DOHH2 (cell line): Measurements from ENCODE around the gene METTL14.

Experiments
- EZH2phosphoT487 ChIP-seq: fragments of 200-600 bp; sonication (generic); IDR thresholded peaks from 2 replicates; pipeline ENCODE4 v1.6.1; 2017; ENCODE audit warnings: borderline replicate concordance, mild to moderate bottlenecking, antibody characterized with exemption, low read length, moderate library complexity, mixed read lengths
- TF ChIP-seq, protein P1 (sequence below): fragments of 200-600 bp; sonication (generic); IDR thresholded peaks from one replicate; pipeline ENCODE4 v1.5.1; 2014; ENCODE audit warnings: antibody characterized with exemption, mild to moderate bottlenecking, low read depth, low read length; ENCODE audit not compliant: poor library complexity, severe bottlenecking

DNA sequence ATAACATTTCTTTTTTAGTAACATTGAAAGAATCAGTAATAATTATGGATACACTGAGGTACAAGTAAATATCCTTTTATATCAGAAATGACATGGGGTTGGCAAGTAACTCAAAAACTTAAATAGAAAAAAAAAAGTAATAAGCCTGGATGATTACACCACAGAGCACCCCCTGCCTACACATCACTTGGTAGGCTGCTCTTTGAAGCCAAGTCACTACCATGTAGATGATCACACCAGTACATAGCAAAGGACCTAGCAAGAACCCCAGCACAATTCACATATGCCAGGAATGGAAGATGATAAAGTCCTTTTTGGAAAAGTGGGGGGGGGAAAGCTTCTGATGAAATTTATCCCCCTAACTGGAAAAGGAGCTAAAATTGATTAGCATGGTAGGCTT is 56.9 kb downstream of the METTL14 start:
- TF ChIP-seq, protein P1, sequence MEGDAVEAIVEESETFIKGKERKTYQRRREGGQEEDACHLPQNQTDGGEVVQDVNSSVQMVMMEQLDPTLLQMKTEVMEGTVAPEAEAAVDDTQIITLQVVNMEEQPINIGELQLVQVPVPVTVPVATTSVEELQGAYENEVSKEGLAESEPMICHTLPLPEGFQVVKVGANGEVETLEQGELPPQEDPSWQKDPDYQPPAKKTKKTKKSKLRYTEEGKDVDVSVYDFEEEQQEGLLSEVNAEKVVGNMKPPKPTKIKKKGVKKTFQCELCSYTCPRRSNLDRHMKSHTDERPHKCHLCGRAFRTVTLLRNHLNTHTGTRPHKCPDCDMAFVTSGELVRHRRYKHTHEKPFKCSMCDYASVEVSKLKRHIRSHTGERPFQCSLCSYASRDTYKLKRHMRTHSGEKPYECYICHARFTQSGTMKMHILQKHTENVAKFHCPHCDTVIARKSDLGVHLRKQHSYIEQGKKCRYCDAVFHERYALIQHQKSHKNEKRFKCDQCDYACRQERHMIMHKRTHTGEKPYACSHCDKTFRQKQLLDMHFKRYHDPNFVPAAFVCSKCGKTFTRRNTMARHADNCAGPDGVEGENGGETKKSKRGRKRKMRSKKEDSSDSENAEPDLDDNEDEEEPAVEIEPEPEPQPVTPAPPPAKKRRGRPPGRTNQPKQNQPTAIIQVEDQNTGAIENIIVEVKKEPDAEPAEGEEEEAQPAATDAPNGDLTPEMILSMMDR = no peak
- no peak for TF ChIP-seq EZH2phosphoT487
